B cell (primary cell): ENCODE results near the gene QSOX2. TPM values are rescaled to one million over a fixed set of nuclear protein-coding genes. Genes with fewer than 3 reads are reported as not detected.

ENCODE experiments used
- ATAC-seq: fragments of 200-7000 bp; cut with Tn5 transposase; one replicate; pipeline ENCODE4 v1.10.0; 2021; ENCODE audit warnings: low read depth, mild to moderate bottlenecking, moderate number of reproducible peaks, moderate library complexity
- CTCF ChIA-PET: fragments of 350-600 bp; sonication (Branson Sonifier 250); formaldehyde crosslinking; loops from one replicate; lab custom pipeline; 2021; ENCODE audit warnings: antibody characterized with exemption, inconsistent platforms; lab: Charles Lee
- POLR2A ChIA-PET: fragments of 350-600 bp; sonication (Branson Sonifier 250); formaldehyde crosslinking; loops from one replicate; lab custom pipeline; 2021; ENCODE audit warnings: antibody characterized with exemption; lab: Charles Lee
- DNase-seq: peaks from one replicate; pipeline ENCODE4 v3.0.0; 2013
- H2AFZ ChIP-seq: 2 replicates; pipeline ENCODE4 v1.6.1; 2012; ENCODE audit warnings: mild to moderate bottlenecking, low read depth, low read length; ENCODE audit not compliant: insufficient read depth, poor library complexity, severe bottlenecking
- H3K27ac ChIP-seq, 2 donors: 1 replicate in 1 of 2; 2 replicates in 1 of 2; pipeline ENCODE4 v1.5.1; 2012 to 2013; ENCODE audit warnings: low read length in 2 of 2, mild to moderate bottlenecking in 2 of 2, moderate library complexity in 1 of 2
- H3K27me3 ChIP-seq, 4 experiments: fragments of 200-600 bp in 1 of 4; sonication (generic) in 1 of 4; replicated peaks in 1 of 4; 1 replicate in 2 of 4; 2 replicates in 2 of 4; pipeline versions ENCODE4 v1.6.1 to v1.7.0; 2013 to 2016; ENCODE audit warnings: low read length in 3 of 4, mild to moderate bottlenecking in 2 of 4, mixed read lengths in 1 of 4, moderate library complexity in 1 of 4; ENCODE audit not compliant: insufficient read depth in 4 of 4, control insufficient read depth in 3 of 4; ENCODE audit errors: control extremely low read depth in 1 of 4
- H3K36me3 ChIP-seq, 2 experiments: replicated peaks in 1 of 2; 1 replicate in 1 of 2; 2 replicates in 1 of 2; pipeline versions ENCODE4 v1.6.1 to v1.7.1; 2013; ENCODE audit warnings: low read length in 1 of 2; ENCODE audit not compliant: insufficient read depth in 2 of 2, control insufficient read depth in 1 of 2; ENCODE audit errors: control extremely low read depth in 1 of 2, extremely low read depth in 1 of 2
- H3K4me1 ChIP-seq, 2 donors: fragments of 200-600 bp in 1 of 2; sonication (generic) in 1 of 2; 1 replicate in 1 of 2; 2 replicates in 1 of 2; pipeline versions ENCODE4 v1.5.1 to v1.6.1; 2013 to 2017; ENCODE audit warnings: low read length in 2 of 2; ENCODE audit not compliant: control insufficient read depth in 2 of 2, insufficient read depth in 2 of 2
- H3K4me2 ChIP-seq: replicated peaks from 2 replicates; pipeline ENCODE3; 2012; ENCODE audit warnings: mild to moderate bottlenecking, low read depth, low read length; ENCODE audit not compliant: poor library complexity, severe bottlenecking
- H3K4me3 ChIP-seq, 5 experiments: fragments of 200-600 bp in 1 of 5; sonication (generic) in 1 of 5; 1 replicate in 3 of 5; 2 replicates in 2 of 5; pipeline versions ENCODE4 v1.5.1 to v1.7.0; 2011 to 2016; ENCODE audit warnings: low read length in 4 of 5, mild to moderate bottlenecking in 4 of 5, low read depth in 2 of 5, control low read depth in 1 of 5, moderate library complexity in 1 of 5; ENCODE audit not compliant: insufficient read depth in 1 of 5; ENCODE audit errors: control extremely low read depth in 1 of 5, extremely low read depth in 1 of 5
- H3K79me2 ChIP-seq: fragments of 200-600 bp; sonication (generic); one replicate; pipeline ENCODE4 v1.6.0; 2016; ENCODE audit warnings: low read length; ENCODE audit not compliant: control insufficient read depth, insufficient read depth
- H3K9ac ChIP-seq: fragments of 200-600 bp; sonication (generic); 2 replicates; pipeline ENCODE4 v1.6.1; 2017; ENCODE audit warnings: mild to moderate bottlenecking, low read length, moderate library complexity
- H3K9me3 ChIP-seq, 3 donors: one replicate each; pipeline versions ENCODE4 v1.6.1 to v1.7.1; 2013; ENCODE audit warnings: low read length in 2 of 3; ENCODE audit not compliant: control insufficient read depth in 2 of 3, insufficient read depth in 1 of 3; ENCODE audit errors: control extremely low read depth in 1 of 3
- H4K20me1 ChIP-seq: 2 replicates; pipeline ENCODE4 v1.6.0; 2012; ENCODE audit warnings: mild to moderate bottlenecking, low read length; ENCODE audit not compliant: insufficient read depth, control insufficient read depth, poor library complexity, severe bottlenecking
- H3K27ac Mint-ChIP-seq: one replicate; pipeline ENCODE4 v1.8.0; 2021; ENCODE audit warnings: mixed read lengths
- H3K27me3 Mint-ChIP-seq: one replicate; pipeline ENCODE4 v1.8.0; 2021; ENCODE audit warnings: mixed read lengths
- H3K4me1 Mint-ChIP-seq: one replicate; pipeline ENCODE4 v1.8.0; 2021; ENCODE audit warnings: mixed read lengths
- H3K4me3 Mint-ChIP-seq: one replicate; pipeline ENCODE4 v1.8.0; 2021; ENCODE audit warnings: mixed read lengths
- H3K9me3 Mint-ChIP-seq: one replicate; pipeline ENCODE4 v1.8.0; 2022; ENCODE audit warnings: mixed read lengths; ENCODE audit not compliant: insufficient read depth
- EZH2 ChIP-seq: IDR thresholded peaks from 2 replicates; pipeline ENCODE4 v1.6.1; 2012; ENCODE audit warnings: borderline replicate concordance, low read depth, mild to moderate bottlenecking, moderate library complexity, low read length; ENCODE audit not compliant: insufficient read depth, poor library complexity, severe bottlenecking
- WGBS: methylation state at CpG from one replicate; pipeline ENCODE4 v1.1.5; 2013; ENCODE audit warnings: missing lambda C conversion rate; ENCODE audit not compliant: insufficient coverage; 5-methylcytosine and 5-hydroxymethylcytosine counted together
- intact Hi-C: fragments of 100-400 bp; cut with micrococcal nuclease; formaldehyde crosslinking; loops from one replicate; pipeline ENCODE4 v1.10.0; 2022
- polyA plus RNA-seq: library from polyadenylated mRNA; depleted of rRNA; stranded (reverse); fragments of >200 nt; gene quantifications from 2 replicates; pipeline ENCODE4 v1.2.3, GENCODE V29; 2012
- total RNA-seq, 2 donors: library from RNA; stranded (reverse); fragments of 120-200 nt in 1 of 2; gene quantifications; 1 replicate in 1 of 2; 2 replicates in 1 of 2; pipeline versions ENCODE4 v1.2.3 to v1.2.4, GENCODE V29; 2013 to 2022
- TF ChIP-seq, protein P1 (sequence below): fragments of 200-600 bp; IDR thresholded peaks from one replicate; pipeline ENCODE4 v1.8.0; 2022; ENCODE audit warnings: antibody characterized with exemption, mild to moderate bottlenecking

QSOX2 gene
- total and polyA plus RNA-seq, 2 donors (not counting 1 experiment from before 2014, with no cell fraction given): 62.9 to 139 TPM

DNA sequence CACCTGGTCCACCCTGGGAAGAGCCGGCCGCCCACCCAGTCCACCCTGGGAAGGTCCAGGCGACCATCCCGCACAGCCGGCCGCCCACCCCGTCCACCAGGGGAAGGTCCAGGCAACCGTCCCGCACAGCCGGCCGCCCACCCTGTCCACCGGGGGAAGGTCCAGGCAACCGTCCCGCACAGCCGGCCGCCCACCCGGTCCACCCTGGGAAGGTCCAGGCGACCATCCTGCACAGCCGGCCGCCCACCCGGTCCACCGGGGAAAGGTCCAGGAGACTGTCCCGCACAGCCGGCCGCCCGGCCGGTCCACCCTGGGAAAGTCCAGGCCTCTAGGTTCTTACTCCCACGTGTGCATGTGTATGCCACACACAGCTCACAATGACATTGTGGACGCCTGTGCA lies 6.7 kb upstream of the QSOX2 start:
- Mint-ChIP-seq H3K9me3 (no peaks in the 10 kb centered on the region), H3K27ac (no peak overlapping the region), H3K4me3 (no peak overlapping the region), H3K27me3 (no peaks in the 10 kb centered on the region), H3K4me1 (no peaks in the 10 kb centered on the region)
- no peaks in the 10 kb centered on the region for H3K36me3 ChIP-seq
- ChIA-PET CTCF (no interaction called here), POLR2A (no interaction called here)
- no peaks in the 10 kb centered on the region for H4K20me1 ChIP-seq
- H3K4me2 ChIP-seq: no peak overlapping the region
- no peaks in the 10 kb centered on the region for H3K4me1 ChIP-seq
- H3K9ac ChIP-seq: no peak overlapping the region
- no peak for ATAC-seq
- no peak overlapping the region for H3K4me3 ChIP-seq
- H3K9me3 ChIP-seq: no peaks in the 10 kb centered on the region
- no peak overlapping the region for H2AFZ ChIP-seq
- TF ChIP-seq, protein P1, sequence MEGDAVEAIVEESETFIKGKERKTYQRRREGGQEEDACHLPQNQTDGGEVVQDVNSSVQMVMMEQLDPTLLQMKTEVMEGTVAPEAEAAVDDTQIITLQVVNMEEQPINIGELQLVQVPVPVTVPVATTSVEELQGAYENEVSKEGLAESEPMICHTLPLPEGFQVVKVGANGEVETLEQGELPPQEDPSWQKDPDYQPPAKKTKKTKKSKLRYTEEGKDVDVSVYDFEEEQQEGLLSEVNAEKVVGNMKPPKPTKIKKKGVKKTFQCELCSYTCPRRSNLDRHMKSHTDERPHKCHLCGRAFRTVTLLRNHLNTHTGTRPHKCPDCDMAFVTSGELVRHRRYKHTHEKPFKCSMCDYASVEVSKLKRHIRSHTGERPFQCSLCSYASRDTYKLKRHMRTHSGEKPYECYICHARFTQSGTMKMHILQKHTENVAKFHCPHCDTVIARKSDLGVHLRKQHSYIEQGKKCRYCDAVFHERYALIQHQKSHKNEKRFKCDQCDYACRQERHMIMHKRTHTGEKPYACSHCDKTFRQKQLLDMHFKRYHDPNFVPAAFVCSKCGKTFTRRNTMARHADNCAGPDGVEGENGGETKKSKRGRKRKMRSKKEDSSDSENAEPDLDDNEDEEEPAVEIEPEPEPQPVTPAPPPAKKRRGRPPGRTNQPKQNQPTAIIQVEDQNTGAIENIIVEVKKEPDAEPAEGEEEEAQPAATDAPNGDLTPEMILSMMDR: no peak
- no peak for TF ChIP-seq EZH2
- DNase-seq: no peak
- WGBS: 94% methylated on average over 29 of the region's 29 CpGs
- H3K27ac ChIP-seq: no peak overlapping the region
- peaks cover 0 to 5% (median 0%) of the 10 kb centered on the region in 4 experiments for H3K27me3 ChIP-seq
- intact Hi-C loops: no loop called here
- H3K79me2 ChIP-seq: no peaks in the 10 kb centered on the region

DNA sequence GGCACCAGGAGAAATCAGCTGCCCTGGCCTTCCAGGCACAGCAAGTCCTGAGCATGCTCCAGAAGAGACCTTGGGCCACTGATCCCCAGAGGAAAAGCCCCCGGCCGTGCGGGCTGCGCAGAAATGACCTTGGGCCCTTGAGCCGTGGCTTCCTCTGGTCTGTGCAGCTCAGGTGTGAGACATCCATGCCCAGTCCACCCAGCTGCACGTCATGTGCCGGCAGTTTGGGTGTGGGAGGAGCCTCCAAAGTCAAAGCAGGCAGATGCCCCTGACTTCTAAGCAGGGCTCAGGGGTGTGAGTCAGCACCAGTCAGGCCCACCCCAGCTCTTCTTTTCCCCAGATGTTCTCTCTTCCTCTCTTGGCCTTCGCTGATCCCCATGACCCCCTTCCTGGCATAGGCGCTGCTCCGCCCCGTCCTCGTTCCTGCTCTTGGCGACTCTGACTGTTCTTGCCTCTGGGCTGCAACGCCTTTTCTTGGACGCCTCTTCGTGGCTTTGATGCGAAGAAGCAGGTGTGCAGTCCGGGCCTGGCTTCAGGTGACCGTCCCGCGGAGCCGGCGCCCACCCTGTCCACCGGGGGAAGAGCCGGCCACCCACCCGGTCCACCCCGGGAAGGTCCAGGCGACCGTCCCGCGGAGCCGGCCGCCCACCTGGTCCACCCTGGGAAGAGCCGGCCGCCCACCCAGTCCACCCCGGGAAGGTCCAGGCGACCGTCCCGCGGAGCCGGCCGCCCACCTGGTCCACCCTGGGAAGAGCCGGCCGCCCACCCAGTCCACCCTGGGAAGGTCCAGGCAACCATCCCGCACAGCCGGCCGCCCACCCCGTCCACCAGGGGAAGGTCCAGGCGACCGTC lies 5.9 kb upstream of the QSOX2 start:
- intact Hi-C loops: no loop called here
- no peaks in the 10 kb centered on the region for H3K36me3 ChIP-seq
- no peak for ATAC-seq
- H3K9me3 Mint-ChIP-seq: no peaks in the 10 kb centered on the region
- H3K9ac ChIP-seq: no peak overlapping the region
- TF ChIP-seq EZH2: no peak
- TF ChIP-seq, protein P1: no peak
- ChIA-PET CTCF (interaction anchor here (1.4 kb wide), 1 partner anchor 32 kb away, joined by 3 read pairs; no protein-coding TSS in a partner anchor), POLR2A (no interaction called here)
- no peaks in the 10 kb centered on the region for H4K20me1 ChIP-seq
- WGBS: 89% methylated on average over 31 of the region's 50 CpGs
- peaks cover 0 to 2% of the 10 kb centered on the region in 2 donors for H3K4me1 ChIP-seq
- H2AFZ ChIP-seq: no peak overlapping the region
- no peak overlapping the region for H3K4me2 ChIP-seq
- no peaks in the 10 kb centered on the region for H3K4me1 Mint-ChIP-seq
- no peaks in the 10 kb centered on the region for H3K79me2 ChIP-seq
- no peaks in the 10 kb centered on the region for H3K9me3 ChIP-seq
- no peak overlapping the region for H3K4me3 Mint-ChIP-seq
- peaks cover 0 to 5% (median 0%) of the 10 kb centered on the region in 4 experiments for H3K27me3 ChIP-seq
- no peak overlapping the region for H3K27ac ChIP-seq
- H3K27me3 Mint-ChIP-seq: no peaks in the 10 kb centered on the region
- no peak overlapping the region for H3K4me3 ChIP-seq
- no peak overlapping the region for H3K27ac Mint-ChIP-seq
- DNase-seq: no peak
